HepG2 (cell line): ENCODE measurements around the gene NRG3. TPM values are rescaled to one million over a fixed set of nuclear protein-coding genes. Genes with fewer than 3 reads are reported as not detected.

Experiments
- ATAC-seq: fragments of 200-7000 bp; cut with Tn5 transposase; 3 replicates; pipeline ENCODE4 v1.9.1; 2020; ENCODE audit warnings: mild to moderate bottlenecking, moderate library complexity
- BruUV-seq: library from RNA; stranded (reverse); fragments of 400-500 nt; replicated peaks from 2 replicates; lab custom pipeline; 2021; lab: Mats Ljungman, UMichigan
- CTCF ChIA-PET: fragments of 300-600 bp; formaldehyde crosslinking; extraction: SDS; loops from one replicate; lab custom pipeline; 2021; ENCODE audit warnings: low total read pairs, inconsistent platforms, low intra/inter-chr PET ratio; lab: Yijun Ruan, JAX
- POLR2A ChIA-PET: fragments of 350-600 bp; sonication (Branson Sonifier 250); formaldehyde crosslinking; loops from one replicate; lab custom pipeline; 2020; ENCODE audit warnings: antibody characterized with exemption, inconsistent platforms; lab: Yijun Ruan, JAX
- DNase-seq: peaks from one replicate; pipeline ENCODE4 v3.0.0-alpha.2; 2015; ENCODE audit warnings: low spot score
- FAIRE-seq: peaks from 3 replicates; lab custom pipeline; 2011; peaks lifted over from hg19 to GRCh38; lab: Jason Lieb, UNC
- H2AFZ ChIP-seq: one replicate; pipeline ENCODE4 v1.6.1; 2011; ENCODE audit warnings: low read length, inconsistent platforms
- H3K27ac ChIP-seq: fragments of 300-600 bp; 3 replicates; pipeline ENCODE4 v1.8.0; 2011; ENCODE audit warnings: mixed run types, mild to moderate bottlenecking, mixed read lengths, low read length, inconsistent platforms; ENCODE audit not compliant: insufficient read depth; ENCODE audit errors: extremely low read length
- H3K27me3 ChIP-seq, 2 experiments: fragments of 200-600 bp in 1 of 2; 2 replicates in 1 of 2; 3 replicates in 1 of 2; pipeline versions ENCODE4 v1.6.0 to v1.8.0; 2011; ENCODE audit warnings: low read length in 2 of 2, mild to moderate bottlenecking in 2 of 2, moderate library complexity in 2 of 2, inconsistent platforms in 1 of 2; ENCODE audit not compliant: insufficient read depth in 2 of 2, control insufficient read depth in 1 of 2
- H3K36me3 ChIP-seq, 2 experiments: fragments of 200-600 bp in 1 of 2; replicated peaks in 1 of 2; 2 replicates in 1 of 2; 3 replicates in 1 of 2; pipeline versions ENCODE4 v1.5.1 to v1.8.0; 2011; ENCODE audit warnings: low read length in 2 of 2, inconsistent platforms in 1 of 2; ENCODE audit not compliant: insufficient read depth in 2 of 2, control insufficient read depth in 1 of 2
- H3K4me1 ChIP-seq: 2 replicates; pipeline ENCODE4 v1.5.1; 2012; ENCODE audit warnings: low read length, inconsistent platforms; ENCODE audit not compliant: insufficient read depth
- H3K4me2 ChIP-seq: 2 replicates; pipeline ENCODE4 v1.6.0; 2011; ENCODE audit warnings: low read depth, low read length, inconsistent platforms
- H3K4me3 ChIP-seq, 3 experiments: fragments of 200-600 bp in 1 of 3; sonication (generic), shearing (Covaris generic) in 1 of 3; replicated peaks in 1 of 3; 2 replicates each; pipeline ENCODE4 v1.5.1; 2011 to 2016; ENCODE audit warnings: low read length in 3 of 3, inconsistent platforms in 2 of 3, low read depth in 2 of 3, mild to moderate bottlenecking in 2 of 3, control low read depth in 1 of 3, mixed read lengths in 1 of 3; ENCODE audit not compliant: insufficient read depth in 1 of 3
- H3K79me2 ChIP-seq: one replicate; pipeline ENCODE4 v1.6.1; 2011; ENCODE audit warnings: low read length, inconsistent platforms; ENCODE audit not compliant: insufficient read depth
- H3K9ac ChIP-seq: 2 replicates; pipeline ENCODE4 v1.6.0; 2011; ENCODE audit warnings: mild to moderate bottlenecking, low read depth, low read length, inconsistent platforms; ENCODE audit not compliant: insufficient read depth
- H3K9me3 ChIP-seq: 2 replicates; pipeline ENCODE4 v1.5.1; 2012; ENCODE audit warnings: mild to moderate bottlenecking, low read length
- H4K20me1 ChIP-seq: 2 replicates; pipeline ENCODE4 v1.6.0; 2011; ENCODE audit warnings: inconsistent platforms, mild to moderate bottlenecking, low read length, moderate library complexity; ENCODE audit not compliant: insufficient read depth
- ARNT2 ChIP-seq: sonication (generic); formaldehyde crosslinking; IDR thresholded peaks from 2 replicates; pipeline ENCODE4 v1.8.0; 2022; ENCODE audit warnings: mild to moderate bottlenecking, low read depth, missing genetic modification reagents, moderate library complexity
- DPF2 ChIP-seq: sonication (generic); formaldehyde crosslinking; IDR thresholded peaks from 2 replicates; pipeline ENCODE4 v1.4.0; 2020; ENCODE audit warnings: mild to moderate bottlenecking, low read depth, missing genetic modification reagents, borderline replicate concordance
- EZH2 ChIP-seq: conservative IDR thresholded peaks from 2 replicates; pipeline ENCODE4 v1.6.1; 2012; ENCODE audit warnings: mild to moderate bottlenecking, low read depth, low read length, moderate library complexity
- HIC2 ChIP-seq: sonication (generic); formaldehyde crosslinking; IDR thresholded peaks from 2 replicates; pipeline ENCODE4 v1.9.0; 2022; ENCODE audit warnings: low read depth, missing genetic modification reagents
- ISX ChIP-seq: sonication (generic); formaldehyde crosslinking; conservative IDR thresholded peaks from 2 replicates; pipeline ENCODE4 v1.5.0; 2020; ENCODE audit warnings: missing genetic modification reagents
- KLF15 ChIP-seq: sonication (generic); formaldehyde crosslinking; IDR thresholded peaks from 2 replicates; pipeline ENCODE4 v1.8.1; 2023; ENCODE audit warnings: borderline replicate concordance, mild to moderate bottlenecking, inconsistent platforms, missing genetic modification reagents, mixed read lengths
- MYC ChIP-seq: sonication (generic); formaldehyde crosslinking; IDR thresholded peaks from 2 replicates; pipeline ENCODE4 v1.9.0; 2021; ENCODE audit warnings: missing genetic modification reagents, borderline replicate concordance
- NCOA2 ChIP-seq: sonication (generic); formaldehyde crosslinking; IDR thresholded peaks from 2 replicates; pipeline ENCODE4 v1.8.0; 2022; ENCODE audit warnings: inconsistent platforms
- POGZ ChIP-seq: sonication (generic); formaldehyde crosslinking; IDR thresholded peaks from 2 replicates; pipeline ENCODE4 v1.4.0; 2020; ENCODE audit warnings: mild to moderate bottlenecking, missing genetic modification reagents
- POLR2G ChIP-seq: fragments of 200-400 bp; formaldehyde crosslinking; IDR thresholded peaks from 2 replicates; pipeline ENCODE4 v1.6.1; 2018; ENCODE audit warnings: mild to moderate bottlenecking, low read depth, low read length, moderate library complexity
- PRMT3 ChIP-seq: sonication (generic); formaldehyde crosslinking; IDR thresholded peaks from 2 replicates; pipeline ENCODE4 v1.8.1; 2022; ENCODE audit warnings: low read depth, mild to moderate bottlenecking, moderate library complexity, missing genetic modification reagents, borderline replicate concordance
- RNF2 ChIP-seq: fragments of 450-650 bp; conservative IDR thresholded peaks from 2 replicates; pipeline ENCODE4 v1.6.1; 2016; ENCODE audit warnings: low read depth
- RXRA ChIP-seq: sonication (generic); formaldehyde crosslinking; IDR thresholded peaks from 2 replicates; pipeline ENCODE4 v1.5.1; 2020; ENCODE audit warnings: missing genetic modification reagents
- THAP7 ChIP-seq: sonication (generic); formaldehyde crosslinking; IDR thresholded peaks from 2 replicates; pipeline ENCODE4 v1.8.1; 2023; ENCODE audit warnings: mild to moderate bottlenecking, missing genetic modification reagents
- ZBTB26 ChIP-seq: IDR thresholded peaks from 2 replicates; pipeline ENCODE4 v1.6.1; 2016; ENCODE audit warnings: missing compliant biosample characterization, missing genetic modification reagents, borderline replicate concordance
- ZNF451 ChIP-seq: sonication (generic); formaldehyde crosslinking; IDR thresholded peaks from 2 replicates; pipeline ENCODE4 v1.5.0; 2020; ENCODE audit warnings: mild to moderate bottlenecking, missing genetic modification reagents
- ZNF777 ChIP-seq: sonication (generic); formaldehyde crosslinking; IDR thresholded peaks from 2 replicates; pipeline ENCODE4 v1.4.0; 2020; ENCODE audit warnings: missing genetic modification reagents
- ZNF883 ChIP-seq: sonication (generic); formaldehyde crosslinking; IDR thresholded peaks from 2 replicates; pipeline ENCODE4 v1.5.1; 2020; ENCODE audit warnings: mild to moderate bottlenecking, missing genetic modification reagents; ENCODE audit errors: not compliant biosample characterization
- WGBS: methylation state at CpG from one replicate; pipeline ENCODE4 v1.1.6; 2017; ENCODE audit warnings: low lambda C conversion rate; 5-methylcytosine and 5-hydroxymethylcytosine counted together
- in situ Hi-C: cut with HindIII; loops from 2 replicates; pipeline ENCODE4 v1.10.0; 2017; ENCODE audit warnings: low pct_unique_long_range_greater_than_20kb; ENCODE audit not compliant: extremely low pct_ligation_motif_present
- intact Hi-C: fragments of 100-400 bp; cut with micrococcal nuclease; formaldehyde crosslinking; loops from one replicate; pipeline ENCODE4 v1.10.0; 2022; ENCODE audit not compliant: unreplicated experiment
- polyA plus RNA-seq, 8 experiments: library from polyadenylated mRNA; depleted of rRNA in 3 of 8; stranded (reverse) in 7 of 8; unstranded in 1 of 8; fragments of >200 nt; fragmentation: Illumina TruSeq in 4 of 8; extraction: Trizol in 4 of 8; gene quantifications; 2 replicates each; pipeline versions ENCODE4 v1.2.1 to v1.2.3, GENCODE V29; 2011 to 2016; ENCODE audit warnings: low read depth in 4 of 8, missing spikeins in 1 of 8, mixed read lengths in 1 of 8; ENCODE audit not compliant: insufficient read depth in 1 of 8
- total RNA-seq, 5 experiments: library from RNA; depleted of rRNA; stranded (reverse); fragments of >200 nt; fragmentation: Illumina TruSeq; extraction: Trizol; gene quantifications; 2 replicates each; pipeline ENCODE4 v1.2.3, GENCODE V29; 2016; ENCODE audit warnings: low read depth in 1 of 5

The NRG3 gene
- total and polyA plus RNA-seq, 2 of the 13 experiments (the other 11 are each of a cell fraction or from before 2014, with no cell fraction given): not detected

GRCh38 chr10:81900989-81901388 lies 26.0 kb downstream of the NRG3 start:
- no peak for FAIRE-seq

GRCh38 chr10:81903472-81903871 lies 28.5 kb downstream of the NRG3 start:
- ChIA-PET CTCF (no interaction called here), POLR2A (no interaction called here)
- FAIRE-seq: no peak
- TF ChIP-seq KLF15: no peak
- no peak for TF ChIP-seq DPF2 (CRISPR knock-in tag)
- TF ChIP-seq MYC: no peak
- no peak for TF ChIP-seq ZNF451 (CRISPR knock-in tag)
- TF ChIP-seq ZBTB26 (CRISPR knock-in tag): no peak
- no peak for TF ChIP-seq HIC2
- TF ChIP-seq POGZ (CRISPR knock-in tag): no peak
- no peak for TF ChIP-seq RXRA (CRISPR knock-in tag)
- no peak for TF ChIP-seq NCOA2 (CRISPR knock-in tag)
- no peak for TF ChIP-seq RNF2

More at GRCh38 chr10:81900989-81901388, 26.0 kb downstream of the NRG3 start:
- in situ Hi-C loops: no loop called here
- ChIA-PET POLR2A (no interaction called here), CTCF (no interaction called here)
- Histone ChIP-seq H3K4me2 (no peak overlapping the region), H3K9ac (no peak overlapping the region), H4K20me1 (no peaks in the 10 kb centered on the region), H3K36me3 (no peaks in the 10 kb centered on the region), H3K79me2 (no peaks in the 10 kb centered on the region), H3K9me3 (peaks cover 25% of the 10 kb centered on the region), H3K4me3 (no peak overlapping the region), H3K27me3 (no peaks in the 10 kb centered on the region; a peak in 1 of 5 replicates), H3K27ac (no peak overlapping the region), H2AFZ (no peak overlapping the region), H3K4me1 (no peaks in the 10 kb centered on the region)
- ATAC-seq: no peak
- no peak for DNase-seq
- no peak for TF ChIP-seq THAP7 (CRISPR knock-in tag)
- TF ChIP-seq ISX (CRISPR knock-in tag): no peak
- no peak for TF ChIP-seq ARNT2 (CRISPR knock-in tag)
- TF ChIP-seq ZNF883 (CRISPR knock-in tag): no peak
- no peak for TF ChIP-seq ZNF777
- TF ChIP-seq EZH2: no peak
- TF ChIP-seq PRMT3 (CRISPR knock-in tag): no peak
- no peak for TF ChIP-seq POLR2G
- 23% methylated on average over 2 of the region's 2 CpGs for WGBS
- BruUV-seq: no TSS peak
- intact Hi-C loops: no loop called here

More at GRCh38 chr10:81903472-81903871, 28.5 kb downstream of the NRG3 start:
- peaks cover 16% of the 10 kb centered on the region for H3K9me3 ChIP-seq
- no TSS peak for BruUV-seq
- H4K20me1 ChIP-seq: no peaks in the 10 kb centered on the region
- no peak for ATAC-seq
- intact Hi-C loops (no loop called here), in situ Hi-C loops (no loop called here)
- WGBS: 5% methylated on average over 4 of the region's 4 CpGs
- no peaks in the 10 kb centered on the region; a peak in 1 of 5 replicates for H3K27me3 ChIP-seq
- H3K4me2 ChIP-seq: no peak overlapping the region
- no peaks in the 10 kb centered on the region for H3K36me3 ChIP-seq
- no peak overlapping the region for H2AFZ ChIP-seq
- H3K9ac ChIP-seq: no peak overlapping the region
- no peak overlapping the region for H3K27ac ChIP-seq
- H3K79me2 ChIP-seq: no peaks in the 10 kb centered on the region
- no peak for DNase-seq
- no peaks in the 10 kb centered on the region for H3K4me1 ChIP-seq
- no peak overlapping the region for H3K4me3 ChIP-seq
